Measurements from ENCODE around the gene TUSC2. TPM values are rescaled to one million over a fixed set of nuclear protein-coding genes. Genes with fewer than 3 reads are reported as not detected.
A peak's percentile ranks its signal among the peaks of the same experiment; 100 is the strongest.

Gene TUSC2
- total and polyA plus RNA-seq, 2 of the 8 experiments (the other 6 are each of a cell fraction or from before 2014, with no cell fraction given) = 33.3 to 65.4 TPM

- Histone ChIP-seq H3K4ac (replicated peaks; ENCODE audit: insufficient read length, low read depth, low read length) (no peak overlapping the region), H2BK12ac (ENCODE audit: low read depth, low read length) (peak overlapping the region; percentile 92; the same call in 1 of the 2 replicates), H3K79me2 (ENCODE audit: control insufficient read depth in 1 of 2, insufficient read depth in 2 of 2, low read length in 2 of 2) (peaks cover 0 to 36% of the 10 kb centered on the region in 2 experiments; a peak in 3 of 4 replicates), H3K36me3 (ENCODE audit: control insufficient read depth in 2 of 4, insufficient read depth in 4 of 4, low read length in 3 of 4) (peaks cover 18 to 27% (median 23%) of the 10 kb centered on the region in 4 experiments), H3K27ac (ENCODE audit: low read depth, low read length) (no peak overlapping the region), H3K79me1 (ENCODE audit: low read depth, low read length) (peaks cover 20% of the 10 kb centered on the region), H2AK5ac (ENCODE audit: low read depth, low read length) (no peak overlapping the region), H2AFZ (ENCODE audit: low read length) (no peak overlapping the region), H4K8ac (ENCODE audit: extremely low read depth, insufficient read depth, low read length) (no peak overlapping the region), H3K14ac (ENCODE audit: insufficient read length) (no peak overlapping the region), H3K4me1 (replicated peaks in 1 of 4; ENCODE audit: control insufficient read depth in 3 of 4, insufficient read depth in 4 of 4, low read length in 3 of 4) (peaks cover 0 to 40% (median 21%) of the 10 kb centered on the region in 4 experiments; a peak in 6 of 7 replicates), H2BK120ac (replicated peaks; ENCODE audit: low read depth, low read length) (no peak overlapping the region), H4K20me1 (replicated peaks in 1 of 2; ENCODE audit: control insufficient read depth in 1 of 2, insufficient read depth in 2 of 2, low read length in 2 of 2) (peaks cover 8 to 22% of the 10 kb centered on the region in 2 experiments), H3K23ac (ENCODE audit: insufficient read length) (no peak overlapping the region), H3K18ac (ENCODE audit: extremely low read depth, low read length) (peak overlapping the region; percentile 97), H3K4me2 (ENCODE audit: insufficient read depth in 1 of 2, low read depth in 2 of 2, low read length in 2 of 2) (peak overlapping the region; percentile 97), H3K9me3 (ENCODE audit: insufficient read depth in 2 of 2, low read depth in 1 of 2, low read length in 1 of 2) (no peaks in the 10 kb centered on the region), H3K23me2 (ENCODE audit: low read depth, low read length) (peaks cover 24% of the 10 kb centered on the region), H3K27me3 (replicated peaks in 1 of 4; ENCODE audit: control insufficient read depth in 3 of 4, extremely low read depth in 1 of 4, insufficient read depth in 3 of 4, low read length in 3 of 4) (no peaks in the 10 kb centered on the region), H3K4me3 (ENCODE audit: extremely low read depth in 1 of 4, insufficient read depth in 2 of 4, low read depth in 3 of 4, low read length in 4 of 4) (peak overlapping the region in 3 of 4 experiments; percentile 89 to 96 (median 95); a peak in 5 of 8 replicates), H3K56ac (replicated peaks; ENCODE audit: insufficient read length, low read depth, low read length) (no peak overlapping the region), H2BK15ac (ENCODE audit: low read length) (peak overlapping the region; percentile 88; the same call in 1 of the 2 replicates), H4K5ac (ENCODE audit: insufficient read length, low read depth, low read length) (no peak overlapping the region), H2BK5ac (ENCODE audit: low read depth, low read length) (peak overlapping the region; percentile 99; the same call in 1 of the 2 replicates), H3K9ac (replicated peaks in 1 of 4; ENCODE audit: extremely low read depth in 1 of 4, low read depth in 3 of 4, low read length in 3 of 4) (no peak overlapping the region; a peak in 1 of 7 replicates), H2BK20ac (ENCODE audit: low read length) (0 out of 2 replicates have a peak overlapping the region, but pooled peaks have one; percentile 72), H4K91ac (replicated peaks; ENCODE audit: insufficient read length, low read length) (peak overlapping the region; percentile 91)
- ChIA-PET CTCF (ENCODE audit: partially characterized antibody) (interaction anchor here (0.8 to 7.5 kb wide), 21 partner anchors 8 to 131 kb away, joined by 3 to 75 read pairs (median 8); partner anchors contain the start of genes GNAT1, HYAL1, IFRD2 and LSMEM2), POLR2A (ENCODE audit: partially characterized antibody) (interaction anchor here (0.7 to 12.6 kb wide), 9 partner anchors 13 to 64 kb away, joined by 3 to 149 read pairs (median 9); partner anchors contain the start of genes HYAL1, HYAL3, IFRD2 and LSMEM2)
- DNase-seq (ENCODE audit: low read depth in 1 of 2, low spot score in 2 of 2) (no peak), FAIRE-seq (no peak)
- WGBS, 2 experiments (ENCODE audit: extremely low coverage in 1 of 2, insufficient coverage in 1 of 2, insufficient read length in 1 of 2, insufficient replicate concordance in 2 of 2, low coverage in 1 of 2, low lambda C conversion rate in 2 of 2, missing lambda C conversion rate in 1 of 2) = 74% methylated on average over 4 of the region's 4 CpGs; no CpG with 5 or more reads in 1 of the 2 experiments
- no peak for TF ChIP-seq SUZ12 (IDR thresholded peaks at IDR 0.05; ENCODE audit: low read length)
- TF ChIP-seq JUN (IDR thresholded peaks at IDR 0.05; ENCODE audit: low read depth, low read length) = no peak
- TF ChIP-seq CREB1 (IDR thresholded peaks at IDR 0.05) = no peak
- TF ChIP-seq CBX8 (IDR thresholded peaks at IDR 0.05; ENCODE audit: borderline replicate concordance, low read depth, low read length) = no peak
- TF ChIP-seq CHD2 (IDR thresholded peaks at IDR 0.05; ENCODE audit: low read length) = no peak
- no peak for TF ChIP-seq SP2 (IDR thresholded peaks at IDR 0.05; ENCODE audit: low read length)
- no peak for TF ChIP-seq POLR2A (IDR thresholded peaks at IDR 0.05; ENCODE audit: control extremely low read depth in 1 of 2, low read depth in 2 of 2, low read length in 2 of 2)
- TF ChIP-seq SAP30 (IDR thresholded peaks at IDR 0.05; ENCODE audit: insufficient read depth, insufficient replicate concordance, low read length) = no peak
- TF ChIP-seq EP300 (IDR thresholded peaks at IDR 0.05; ENCODE audit: borderline replicate concordance in 1 of 2, low read depth in 2 of 2, low read length in 2 of 2) = no peak
- TF ChIP-seq EZH2 (IDR thresholded peaks at IDR 0.05; ENCODE audit: low read depth, low read length, severe bottlenecking) = no peak
- no peak for TF ChIP-seq TBP (IDR thresholded peaks at IDR 0.05; ENCODE audit: low read depth, low read length)
- TF ChIP-seq KDM1A (IDR thresholded peaks at IDR 0.05; ENCODE audit: borderline replicate concordance, low read length) = no peak
- no peak for TF ChIP-seq RXRA (IDR thresholded peaks at IDR 0.05; ENCODE audit: insufficient read depth, low read depth, low read length)
Observed at GRCh38 chr3:50323092-50323600, 4.9 kb downstream of the TUSC2 start.
